Activated CD8-positive, alpha-beta T cell treated with anti-CD3 and anti-CD28 coated beads, Interleukin-2, amount 10 ng/mL, durations not matched to agents 7 days and 5 days (primary cell): ENCODE measurements around the gene UBR3. TPM values are rescaled to one million over a fixed set of nuclear protein-coding genes. Genes with fewer than 3 reads are reported as not detected.
"Not testable (repeated sequence)": the region's sequence is repeated elsewhere in the genome, so short reads cannot be mapped to it uniquely, and the experiment has no call there.

ENCODE experiments used
- ATAC-seq: fragments of 150-1000 bp; cut with Tn5 transposase; one replicate; pipeline ENCODE4 v1.10.0; 2021; ENCODE audit warnings: moderate library complexity
- CTCF ChIA-PET: fragments of 350-600 bp; sonication (Branson Sonifier 250); formaldehyde crosslinking; loops from one replicate; lab custom pipeline; 2021; ENCODE audit warnings: antibody characterized with exemption; lab: Charles Lee
- POLR2A ChIA-PET: fragments of 350-600 bp; sonication (Branson Sonifier 250); formaldehyde crosslinking; loops from one replicate; lab custom pipeline; 2021; ENCODE audit warnings: antibody characterized with exemption; lab: Charles Lee
- DNase-seq: peaks from one replicate; pipeline ENCODE4 v3.0.0-alpha.2; 2020
- H3K27ac Mint-ChIP-seq: one replicate; pipeline ENCODE4 v1.8.0; 2021; ENCODE audit warnings: mild to moderate bottlenecking, mixed read lengths
- H3K27me3 Mint-ChIP-seq: one replicate; pipeline ENCODE4 v1.8.0; 2021; ENCODE audit warnings: low read depth, mixed read lengths
- H3K36me3 Mint-ChIP-seq: one replicate; pipeline ENCODE4 v1.8.0; 2021; ENCODE audit warnings: low read depth, mixed read lengths
- H3K4me1 Mint-ChIP-seq: one replicate; pipeline ENCODE4 v1.8.0; 2021; ENCODE audit warnings: low read depth, mixed read lengths
- H3K4me3 Mint-ChIP-seq: one replicate; pipeline ENCODE4 v1.8.0; 2021; ENCODE audit warnings: mild to moderate bottlenecking, mixed read lengths
- H3K9me3 Mint-ChIP-seq: one replicate; pipeline ENCODE4 v1.8.0; 2022; ENCODE audit warnings: mixed read lengths; ENCODE audit not compliant: insufficient read depth
- total RNA-seq, 2 experiments: library from RNA; stranded (reverse); gene quantifications; one replicate each; pipeline ENCODE4 v1.2.3, GENCODE V29; 2021

UBR3 gene
- total RNA-seq, 2 experiments from 2014 or later = 20.8 to 21.5 TPM

- no peaks in the 10 kb centered on the region for H3K27me3 Mint-ChIP-seq
- H3K36me3 Mint-ChIP-seq = peaks cover 12% of the 10 kb centered on the region
- H3K27ac Mint-ChIP-seq = no peak overlapping the region
- DNase-seq (no peak), ATAC-seq (no peak)
- CTCF ChIA-PET = interaction anchor here (1.4 kb wide), 1 partner anchor 21 kb away, joined by 3 read pairs; no protein-coding TSS in a partner anchor
- no peaks in the 10 kb centered on the region for H3K9me3 Mint-ChIP-seq
- POLR2A ChIA-PET = no interaction called here
- H3K4me1 Mint-ChIP-seq = no peaks in the 10 kb centered on the region
- H3K4me3 Mint-ChIP-seq = no peak overlapping the region
These were observed 83.0 kb downstream of the UBR3 start for GRCh38 chr2:169910109-169910799.

- Mint-ChIP-seq H3K36me3 (peaks cover 9% of the 10 kb centered on the region), H3K27ac (no peak overlapping the region), H3K27me3 (no peaks in the 10 kb centered on the region), H3K9me3 (no peaks in the 10 kb centered on the region), H3K4me3 (no peak overlapping the region), H3K4me1 (no peaks in the 10 kb centered on the region)
- ATAC-seq (no peak), DNase-seq (no peak)
- CTCF ChIA-PET = interaction anchor here (1.1 kb wide), 1 partner anchor 87 kb away, joined by 4 read pairs; the partner anchor contains the start of gene METTL5
- POLR2A ChIA-PET = no interaction called here
These were observed 83.9 kb downstream of the UBR3 start for GRCh38 chr2:169911119-169911518.

GRCh38 chr2:169916623-169917022, 89.4 kb downstream of the UBR3 start:
- ChIA-PET POLR2A (interaction anchor here (0.5 kb wide), 1 partner anchor 85 kb away, joined by 3 read pairs; no protein-coding TSS in a partner anchor), CTCF (interaction anchor here (0.6 kb wide), 1 partner anchor 336 kb away, joined by 3 read pairs; no protein-coding TSS in a partner anchor)
- H3K4me1 Mint-ChIP-seq = no peaks in the 10 kb centered on the region
- H3K9me3 Mint-ChIP-seq = no peaks in the 10 kb centered on the region
- ATAC-seq = no peak
- no peak overlapping the region for H3K4me3 Mint-ChIP-seq
- H3K36me3 Mint-ChIP-seq = peaks cover 5% of the 10 kb centered on the region
- no peaks in the 10 kb centered on the region for H3K27me3 Mint-ChIP-seq
- DNase-seq = no peak
- no peak overlapping the region for H3K27ac Mint-ChIP-seq

- Mint-ChIP-seq H3K27ac (no peak overlapping the region), H3K27me3 (no peaks in the 10 kb centered on the region), H3K36me3 (peaks cover 2% of the 10 kb centered on the region), H3K4me3 (no peak overlapping the region), H3K4me1 (no peaks in the 10 kb centered on the region), H3K9me3 (no peaks in the 10 kb centered on the region)
- DNase-seq (no peak), ATAC-seq (no peak)
- ChIA-PET POLR2A (no interaction called here), CTCF (interaction anchor here (1.6 kb wide), 1 partner anchor 18 kb away, joined by 3 read pairs; no protein-coding TSS in a partner anchor)
These were observed 96.7 kb downstream of the UBR3 start for GRCh38 chr2:169923977-169924376.

GRCh38 chr2:169925968-169926367, 98.7 kb downstream of the UBR3 start:
- DNase-seq (no peak), ATAC-seq (no peak)
- no peak overlapping the region for H3K27ac Mint-ChIP-seq
- no peak overlapping the region for H3K4me3 Mint-ChIP-seq
- POLR2A ChIA-PET = no interaction called here
- no peaks in the 10 kb centered on the region for H3K27me3 Mint-ChIP-seq
- H3K36me3 Mint-ChIP-seq = no peaks in the 10 kb centered on the region
- CTCF ChIA-PET = interaction anchor here (0.8 kb wide), 1 partner anchor 98 kb away, joined by 3 read pairs; no protein-coding TSS in a partner anchor
- H3K4me1 Mint-ChIP-seq = no peaks in the 10 kb centered on the region
- H3K9me3 Mint-ChIP-seq = no peaks in the 10 kb centered on the region

GRCh38 chr2:169928463-169928864, 101.2 kb downstream of the UBR3 start:
- ChIA-PET POLR2A (no interaction called here), CTCF (interaction anchor here (0.6 to 1.5 kb wide), 13 partner anchors 11 to 400 kb away, joined by 3 to 6 read pairs (median 3); partner anchors contain the start of gene METTL5)
- Mint-ChIP-seq H3K27ac (no peak overlapping the region), H3K4me1 (no peaks in the 10 kb centered on the region), H3K27me3 (no peaks in the 10 kb centered on the region), H3K9me3 (no peaks in the 10 kb centered on the region), H3K4me3 (no peak overlapping the region), H3K36me3 (no peaks in the 10 kb centered on the region)
- DNase-seq (no peak), ATAC-seq (no peak)

GRCh38 chr2:169933124-169933711, 106.0 kb downstream of the UBR3 start:
- Mint-ChIP-seq H3K27me3 (no peaks in the 10 kb centered on the region), H3K27ac (no peak overlapping the region), H3K4me3 (no peak overlapping the region), H3K4me1 (no peaks in the 10 kb centered on the region), H3K36me3 (peaks cover 6% of the 10 kb centered on the region), H3K9me3 (no peaks in the 10 kb centered on the region)
- CTCF ChIA-PET = no interaction called here
- DNase-seq (no peak), ATAC-seq (no peak)
- POLR2A ChIA-PET = no interaction called here

GRCh38 chr2:169936652-169937051, 109.4 kb downstream of the UBR3 start:
- H3K27ac Mint-ChIP-seq, H3K4me1 Mint-ChIP-seq, H3K9me3 Mint-ChIP-seq, CTCF ChIA-PET, ATAC-seq, H3K36me3 Mint-ChIP-seq, H3K4me3 Mint-ChIP-seq, DNase-seq, POLR2A ChIA-PET, H3K27me3 Mint-ChIP-seq: not testable (repeated sequence)

GRCh38 chr2:169945515-169945914, 118.3 kb downstream of the UBR3 start:
- DNase-seq (no peak), ATAC-seq (no peak)
- H3K36me3 Mint-ChIP-seq = peaks cover 8% of the 10 kb centered on the region
- ChIA-PET CTCF (no interaction called here), POLR2A (no interaction called here)
- H3K27me3 Mint-ChIP-seq = no peaks in the 10 kb centered on the region
- no peaks in the 10 kb centered on the region for H3K4me1 Mint-ChIP-seq
- H3K9me3 Mint-ChIP-seq = no peaks in the 10 kb centered on the region
- no peak overlapping the region for H3K4me3 Mint-ChIP-seq
- no peak overlapping the region for H3K27ac Mint-ChIP-seq

GRCh38 chr2:169946092-169946491, 118.8 kb downstream of the UBR3 start:
- ATAC-seq (no peak), DNase-seq (no peak)
- POLR2A ChIA-PET = no interaction called here
- Mint-ChIP-seq H3K27ac (no peak overlapping the region), H3K4me3 (no peak overlapping the region), H3K9me3 (no peaks in the 10 kb centered on the region), H3K27me3 (no peaks in the 10 kb centered on the region), H3K36me3 (peaks cover 8% of the 10 kb centered on the region), H3K4me1 (no peaks in the 10 kb centered on the region)
- CTCF ChIA-PET = no interaction called here

- ChIA-PET CTCF (no interaction called here), POLR2A (no interaction called here)
- H3K27me3 Mint-ChIP-seq = no peaks in the 10 kb centered on the region
- H3K36me3 Mint-ChIP-seq = peaks cover 8% of the 10 kb centered on the region
- H3K27ac Mint-ChIP-seq = no peak overlapping the region
- H3K4me1 Mint-ChIP-seq = no peaks in the 10 kb centered on the region
- no peaks in the 10 kb centered on the region for H3K9me3 Mint-ChIP-seq
- ATAC-seq = no peak
- no peak overlapping the region for H3K4me3 Mint-ChIP-seq
- DNase-seq = no peak
These were observed 119.3 kb downstream of the UBR3 start for GRCh38 chr2:169946546-169946945.

GRCh38 chr2:169955940-169956339, 128.7 kb downstream of the UBR3 start:
- CTCF ChIA-PET = no interaction called here
- ATAC-seq (no peak), DNase-seq (no peak)
- H3K36me3 Mint-ChIP-seq = peaks cover 26% of the 10 kb centered on the region
- no peak overlapping the region for H3K27ac Mint-ChIP-seq
- H3K9me3 Mint-ChIP-seq = peaks cover 4% of the 10 kb centered on the region
- no peaks in the 10 kb centered on the region for H3K27me3 Mint-ChIP-seq
- no peaks in the 10 kb centered on the region for H3K4me1 Mint-ChIP-seq
- H3K4me3 Mint-ChIP-seq = no peak overlapping the region
- POLR2A ChIA-PET = no interaction called here
